Glomerular endothelial cell (primary cell): ENCODE results near the gene RAPSN. TPM values are rescaled to one million over a fixed set of nuclear protein-coding genes. Genes with fewer than 3 reads are reported as not detected.

ENCODE experiments used
- DNase-seq: peaks from one replicate; pipeline ENCODE4 v3.0.0-alpha.2; 2011; ENCODE audit warnings: low read depth, low spot score; ENCODE audit errors: extremely low read depth
- total RNA-seq: library from RNA; depleted of rRNA; stranded (reverse); fragments of >200 nt; gene quantifications from 2 replicates; pipeline ENCODE4 v1.2.3, GENCODE V29; 2015

Gene RAPSN
- total RNA-seq = not detected in 2 replicates

DNA sequence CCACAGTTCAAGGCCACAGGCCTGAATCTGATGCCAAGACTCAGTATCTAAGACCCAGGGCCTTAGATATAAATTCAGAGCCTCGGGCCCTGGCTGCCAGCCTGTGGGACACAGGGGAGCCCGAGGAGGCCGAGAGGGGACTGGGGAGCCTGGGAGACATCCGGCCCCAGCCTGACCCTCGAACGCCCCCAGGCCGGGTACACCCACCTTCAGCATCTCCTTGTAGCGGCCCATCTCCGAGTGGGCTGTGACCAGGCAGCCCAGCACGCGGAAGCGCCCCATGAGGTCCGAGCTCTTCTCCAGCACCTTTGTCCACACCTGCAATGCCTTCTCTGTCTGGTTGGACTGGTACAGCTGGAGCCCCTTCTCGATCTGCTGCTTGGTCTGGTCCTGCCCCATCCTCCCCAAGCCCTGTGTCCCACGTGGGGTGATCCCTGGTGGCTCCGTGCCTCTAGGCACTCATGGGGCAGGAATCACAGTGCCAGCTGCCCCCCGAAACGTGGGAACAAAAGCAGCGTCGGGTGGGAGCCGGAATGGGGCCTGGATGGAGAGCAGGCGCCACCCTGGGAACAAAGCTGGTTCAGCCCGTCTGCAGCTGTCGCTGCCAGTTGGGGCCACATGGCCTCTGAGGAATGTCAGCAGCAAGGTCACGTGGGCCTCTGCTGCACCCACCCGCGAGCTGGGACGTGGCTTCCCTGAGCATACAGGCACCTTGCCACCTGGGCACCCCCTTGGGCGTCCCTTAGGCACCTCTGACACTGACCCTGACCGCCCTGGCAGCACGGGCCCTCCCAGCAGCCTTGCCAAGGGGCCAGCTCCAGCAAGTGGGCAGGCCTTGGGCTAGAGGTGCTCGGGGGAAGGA lies at the start of gene RAPSN:
RAPSN (minus strand) TSS at position 571 of the 862 bp plus-strand sequence; CDS start at position 399, 172 bp downstream.
- no peak for DNase-seq

- DNase-seq = no peak
Observed at GRCh38 chr11:47498149-47498548, 49.2 kb upstream of the RAPSN start.

DNA sequence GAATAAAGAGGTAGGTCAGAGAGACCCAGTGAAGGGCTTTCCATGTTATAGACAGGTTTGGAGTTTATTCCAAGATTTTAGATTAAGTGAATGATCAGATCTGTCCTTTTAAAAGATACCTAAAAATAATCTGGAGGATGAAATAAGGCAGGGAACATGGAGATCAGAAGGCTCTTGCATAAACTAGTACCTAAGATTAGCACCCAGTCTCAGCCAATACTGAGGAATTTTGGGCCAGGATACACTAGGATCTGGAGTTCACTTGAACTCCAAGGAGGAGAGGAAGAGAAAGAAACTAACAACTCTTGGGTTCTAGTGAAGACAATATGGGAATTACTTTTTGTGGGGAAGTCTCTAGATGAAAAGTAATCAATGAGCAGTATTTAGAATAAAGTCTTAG lies 47.9 kb upstream of the RAPSN start:
- no peak for DNase-seq

DNA sequence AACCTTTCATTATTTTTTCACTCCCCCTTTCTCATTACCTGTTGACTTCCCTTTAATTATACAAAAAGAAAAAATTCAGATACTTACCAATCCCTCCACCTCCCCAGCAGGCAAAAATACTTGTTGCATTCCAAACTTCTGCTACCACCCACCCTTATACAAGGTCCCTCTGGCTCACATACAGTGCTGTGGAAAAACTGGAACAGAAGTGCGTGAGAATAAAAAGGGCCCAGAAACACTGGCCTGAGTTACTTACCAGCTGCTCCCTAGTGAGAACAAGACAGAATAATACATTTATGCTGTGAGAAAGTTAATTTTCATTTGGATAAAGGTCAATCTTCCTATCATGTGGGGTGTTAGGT lies 46.9 kb upstream of the RAPSN start:
- DNase-seq = no peak

DNA sequence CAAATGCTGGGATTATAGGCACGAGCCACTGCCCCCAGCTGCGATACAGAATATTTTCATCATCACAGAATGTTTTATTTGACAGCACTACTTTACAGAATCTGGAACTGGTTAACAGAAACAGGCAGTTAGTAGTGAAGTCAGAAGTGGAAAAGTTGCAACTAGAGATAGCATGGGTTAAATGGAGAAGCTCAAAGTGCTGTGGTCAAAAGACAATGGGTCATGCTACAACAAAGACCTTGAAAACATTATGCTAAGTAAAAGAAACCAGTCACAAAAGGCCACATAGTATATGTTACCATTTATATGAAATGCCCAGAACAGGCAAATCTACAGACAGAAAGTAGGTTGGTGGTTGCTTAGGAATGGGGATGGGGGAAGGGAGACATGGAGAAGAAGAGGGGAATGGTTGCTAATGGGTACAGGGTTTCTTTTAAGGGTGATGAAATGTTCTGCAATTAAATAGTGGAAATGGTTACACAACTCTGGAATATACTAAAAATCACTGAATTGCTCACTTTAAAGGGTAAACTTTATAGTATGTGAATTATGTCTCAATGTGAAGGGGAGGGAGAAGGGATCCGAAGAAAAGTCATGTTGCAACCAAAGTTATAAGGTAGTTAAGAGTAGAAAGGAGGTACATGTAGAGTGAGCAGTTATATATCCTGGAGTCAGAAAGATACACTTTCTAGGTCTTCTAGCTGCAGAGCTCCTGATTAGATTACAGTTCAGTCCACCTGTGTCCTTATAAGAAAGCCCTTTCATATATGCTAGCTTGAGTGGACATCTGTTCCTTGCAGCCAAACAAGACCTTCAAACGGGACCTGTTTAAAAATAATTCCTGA lies 46.3 kb upstream of the RAPSN start:
- DNase-seq = no peak

DNA sequence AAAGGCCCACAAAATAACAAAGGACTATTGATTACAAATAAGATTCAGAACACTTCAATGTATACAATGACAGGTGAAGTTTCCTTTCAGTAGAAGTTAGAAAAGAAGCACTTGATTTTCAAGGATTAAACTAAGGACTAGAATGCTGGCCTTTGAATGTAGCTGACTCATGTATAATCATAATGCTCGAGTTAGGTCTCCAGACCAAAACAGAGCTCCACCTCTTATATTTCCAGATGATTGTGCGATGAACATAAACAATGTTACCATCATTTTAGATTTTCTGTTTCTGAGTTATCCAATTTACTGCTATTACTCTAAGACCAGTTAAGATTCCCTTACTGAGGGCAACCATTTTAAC lies 40.4 kb upstream of the RAPSN start:
- no peak for DNase-seq

DNA sequence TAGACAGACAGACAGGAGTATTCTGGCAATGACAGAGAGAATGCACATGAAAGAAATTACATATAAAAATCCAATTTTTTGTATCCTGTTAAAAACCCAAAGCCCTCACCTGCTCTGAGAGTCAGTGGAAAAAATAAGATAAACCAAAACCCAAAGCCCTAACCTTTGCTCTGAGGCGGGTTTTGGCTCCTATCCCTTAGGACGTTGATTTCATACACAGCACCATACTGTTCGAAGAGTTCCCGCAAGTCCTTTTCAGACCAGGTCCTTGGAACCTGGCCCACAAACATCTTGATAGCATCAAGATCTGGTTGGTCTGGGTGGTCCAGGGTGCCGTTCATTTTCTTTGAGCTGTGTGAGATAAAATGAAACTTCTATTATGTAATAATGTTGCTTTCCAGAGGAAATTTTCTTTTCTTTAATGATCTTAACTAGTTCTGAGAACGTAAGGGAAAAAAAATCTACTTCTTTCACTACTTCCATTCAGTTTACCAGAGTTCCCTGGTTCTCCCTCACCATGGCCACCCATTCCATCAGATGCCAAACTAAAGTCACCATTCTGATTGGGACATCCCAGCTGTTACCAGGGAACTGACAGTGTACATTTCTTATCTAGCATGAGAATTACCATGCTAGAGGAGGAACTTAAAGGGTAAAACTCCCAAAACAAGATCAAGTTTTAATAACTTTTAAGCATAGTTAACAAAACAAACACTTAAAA lies 39.9 kb upstream of the RAPSN start:
- no peak for DNase-seq

- DNase-seq = no peak
Observed at GRCh38 chr11:47488111-47488510, 39.2 kb upstream of the RAPSN start.

DNA sequence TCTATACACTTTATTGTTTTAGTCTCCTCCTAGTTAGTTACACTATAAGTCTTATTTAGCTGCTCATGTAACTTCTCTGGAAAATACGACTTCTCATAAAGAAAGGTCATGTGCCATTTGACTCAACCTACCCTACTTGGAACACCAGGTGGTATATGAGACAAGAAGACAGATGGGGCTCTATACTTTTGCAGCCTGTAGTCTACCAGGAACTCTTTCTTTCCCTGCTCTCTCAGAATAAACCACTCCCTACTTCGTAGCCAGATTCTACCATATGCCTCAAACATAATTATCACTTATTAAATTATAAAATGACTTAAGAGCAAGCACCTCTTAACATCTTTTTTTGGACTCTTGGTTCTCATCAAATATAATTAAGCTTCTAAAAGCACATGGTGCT lies 38.5 kb upstream of the RAPSN start:
- no peak for DNase-seq

GRCh38 chr11:47485107-47485506 lies 36.2 kb upstream of the RAPSN start:
- no peak for DNase-seq

DNA sequence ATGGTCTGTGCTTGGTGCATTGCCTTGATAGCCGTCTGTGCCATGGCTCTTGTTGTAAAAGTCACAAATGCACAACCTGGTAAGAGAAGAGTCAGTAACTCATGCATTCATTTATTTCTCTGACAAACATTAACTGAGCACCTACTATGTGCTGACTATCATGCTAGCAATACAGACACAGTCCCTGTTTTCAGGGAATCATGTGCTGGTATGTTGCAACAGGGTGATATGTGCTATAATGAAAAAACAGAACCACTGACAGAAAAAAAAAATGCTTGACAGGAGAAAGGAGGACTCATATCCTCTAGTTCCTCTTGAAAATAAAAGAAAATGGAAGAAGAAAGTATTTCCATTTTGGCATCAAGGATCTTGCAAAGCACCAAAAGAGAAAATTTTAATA lies 34.5 kb upstream of the RAPSN start:
- DNase-seq = no peak

DNA sequence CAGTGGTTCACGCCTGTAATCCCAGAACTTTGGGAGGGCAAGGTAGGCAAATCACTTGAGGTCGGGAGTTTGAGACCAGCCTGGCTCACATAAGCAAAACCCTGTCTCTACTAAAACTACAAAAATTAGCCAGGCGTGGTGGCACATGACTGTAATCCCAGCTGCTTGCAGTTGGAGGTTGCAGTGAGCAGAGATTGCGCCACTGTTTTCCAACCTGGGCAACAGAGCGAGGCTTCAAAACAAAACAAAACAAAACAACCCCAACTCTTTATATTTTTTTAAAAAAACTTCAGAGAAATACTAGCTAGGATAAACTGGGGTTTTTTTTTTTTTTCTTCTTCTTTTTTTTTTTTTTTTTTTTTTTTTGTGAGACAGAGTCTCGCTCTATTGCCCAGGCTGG lies 31.8 kb upstream of the RAPSN start:
- DNase-seq = no peak

DNA sequence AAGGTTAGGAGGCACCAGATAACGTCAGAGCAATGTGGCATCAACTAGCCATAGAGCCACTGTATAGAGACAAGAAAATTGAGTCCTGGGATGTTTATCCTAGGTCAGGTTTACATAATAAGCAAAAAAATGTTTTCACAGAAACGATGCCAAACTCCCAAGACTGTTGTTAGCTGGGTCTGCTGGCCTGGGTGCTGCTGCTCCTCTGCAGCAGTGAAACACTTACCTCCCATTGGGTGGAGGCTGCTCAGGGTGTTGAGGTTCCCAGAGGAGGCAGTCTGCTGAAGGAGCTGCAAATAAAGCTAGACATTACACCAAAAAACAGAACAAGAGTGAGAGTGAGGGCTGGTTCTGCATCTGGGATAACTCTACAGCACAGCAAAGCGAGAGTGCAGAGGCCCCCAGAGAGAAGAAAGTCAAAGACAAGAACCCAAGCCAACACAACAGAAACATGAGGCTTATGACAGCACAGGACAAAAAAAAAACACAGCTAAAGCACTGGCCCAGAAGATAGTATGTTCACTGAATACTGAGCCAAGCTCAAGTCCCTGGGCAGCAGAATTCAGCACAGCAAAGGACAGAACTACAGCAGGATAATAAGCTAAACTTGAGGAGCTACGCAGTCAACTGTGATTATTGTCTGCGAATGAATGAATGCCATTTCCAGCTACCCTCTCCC lies 29.9 kb upstream of the RAPSN start:
- DNase-seq = no peak

GRCh38 chr11:47477753-47478152 lies 28.8 kb upstream of the RAPSN start:
- DNase-seq = no peak

- DNase-seq = no peak
Observed at GRCh38 chr11:47477323-47477722, 28.4 kb upstream of the RAPSN start.

DNA sequence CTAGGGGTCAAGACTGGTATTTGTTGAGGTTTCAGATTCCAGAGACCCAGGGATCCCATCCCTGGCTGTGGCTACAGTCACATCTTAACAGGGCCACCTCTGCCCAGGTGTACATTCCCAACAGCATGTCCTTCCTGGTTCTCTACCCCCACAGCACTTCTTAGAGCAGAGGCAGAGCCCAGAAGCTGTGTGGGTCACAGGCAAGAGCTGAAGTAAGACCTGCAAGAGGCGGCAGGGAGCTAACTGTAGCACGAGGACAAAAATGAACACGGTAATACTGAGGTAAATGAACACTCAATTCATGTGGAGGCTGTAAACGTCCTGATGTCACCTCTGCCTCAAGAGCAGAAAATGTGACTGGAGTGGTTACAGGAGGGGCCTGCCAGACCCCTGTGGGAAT lies 21.7 kb upstream of the RAPSN start:
- DNase-seq = no peak

GRCh38 chr11:47469361-47470179 lies 20.6 kb upstream of the RAPSN start:
- no peak for DNase-seq

GRCh38 chr11:47468598-47469214 lies 19.8 kb upstream of the RAPSN start:
- DNase-seq = no peak

- DNase-seq = no peak
Observed at GRCh38 chr11:47467357-47467756, 18.4 kb upstream of the RAPSN start.
